Upper lobe of right lung (tissue), 1 donor: ENCODE measurements around the gene TBC1D22A. TPM values are rescaled to one million over a fixed set of nuclear protein-coding genes. Genes with fewer than 3 reads are reported as not detected.
"Not testable (repeated sequence)": the region's sequence is repeated elsewhere in the genome, so short reads cannot be mapped to it uniquely, and the experiment has no call there.

Experiments
- ATAC-seq: fragments of 200-7000 bp; cut with Tn5 transposase; one replicate; pipeline ENCODE4 v1.9.1; 2020; ENCODE audit warnings: mild to moderate bottlenecking, moderate library complexity
- DNase-seq: peaks from one replicate; pipeline ENCODE4 v3.0.0-alpha.2; 2020
- H3K27ac ChIP-seq: fragments of 200-600 bp; one replicate; pipeline ENCODE4 v1.8.0; 2022
- H3K27me3 ChIP-seq: fragments of 200-600 bp; one replicate; pipeline ENCODE4 v1.8.0; 2022; ENCODE audit warnings: mild to moderate bottlenecking
- H3K36me3 ChIP-seq: fragments of 200-600 bp; one replicate; pipeline ENCODE4 v1.8.0; 2022
- H3K4me1 ChIP-seq: fragments of 200-600 bp; one replicate; pipeline ENCODE4 v1.8.0; 2022
- H3K4me3 ChIP-seq: fragments of 200-600 bp; one replicate; pipeline ENCODE4 v1.8.0; 2022; ENCODE audit warnings: mild to moderate bottlenecking
- H3K9me3 ChIP-seq: fragments of 200-600 bp; one replicate; pipeline ENCODE4 v1.8.0; 2022
- intact Hi-C: fragments of 100-400 bp; cut with DNase I; formaldehyde crosslinking; loops from one replicate; pipeline ENCODE4 v1.11.0; 2022
- total RNA-seq: library from RNA; stranded (reverse); fragmentation: NEBNext Ultra II Directional; extraction: Animal tissue kit (Norgen Biotek cat#: 25700); gene quantifications from one replicate; pipeline ENCODE4 v1.2.1, GENCODE V29; 2021
- TF ChIP-seq, protein P1 (sequence below): fragments of 200-600 bp; IDR thresholded peaks from one replicate; pipeline ENCODE4 v1.8.0; 2022; ENCODE audit warnings: antibody characterized with exemption
- donor health status: DM: no; HTN: yes; CAD: no; lungs with severe emphysema.

TBC1D22A gene
- total RNA-seq, 1 donor from 2014 or later = 31.3 TPM

- no peak overlapping the region for H3K27ac ChIP-seq
- no peak overlapping the region for H3K4me3 ChIP-seq
- TF ChIP-seq, protein P1, sequence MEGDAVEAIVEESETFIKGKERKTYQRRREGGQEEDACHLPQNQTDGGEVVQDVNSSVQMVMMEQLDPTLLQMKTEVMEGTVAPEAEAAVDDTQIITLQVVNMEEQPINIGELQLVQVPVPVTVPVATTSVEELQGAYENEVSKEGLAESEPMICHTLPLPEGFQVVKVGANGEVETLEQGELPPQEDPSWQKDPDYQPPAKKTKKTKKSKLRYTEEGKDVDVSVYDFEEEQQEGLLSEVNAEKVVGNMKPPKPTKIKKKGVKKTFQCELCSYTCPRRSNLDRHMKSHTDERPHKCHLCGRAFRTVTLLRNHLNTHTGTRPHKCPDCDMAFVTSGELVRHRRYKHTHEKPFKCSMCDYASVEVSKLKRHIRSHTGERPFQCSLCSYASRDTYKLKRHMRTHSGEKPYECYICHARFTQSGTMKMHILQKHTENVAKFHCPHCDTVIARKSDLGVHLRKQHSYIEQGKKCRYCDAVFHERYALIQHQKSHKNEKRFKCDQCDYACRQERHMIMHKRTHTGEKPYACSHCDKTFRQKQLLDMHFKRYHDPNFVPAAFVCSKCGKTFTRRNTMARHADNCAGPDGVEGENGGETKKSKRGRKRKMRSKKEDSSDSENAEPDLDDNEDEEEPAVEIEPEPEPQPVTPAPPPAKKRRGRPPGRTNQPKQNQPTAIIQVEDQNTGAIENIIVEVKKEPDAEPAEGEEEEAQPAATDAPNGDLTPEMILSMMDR = peak; percentile 9
- no peaks in the 10 kb centered on the region for H3K4me1 ChIP-seq
- H3K9me3 ChIP-seq = no peaks in the 10 kb centered on the region
- DNase-seq (peak; percentile 54), ATAC-seq (no peak)
- no peaks in the 10 kb centered on the region for H3K27me3 ChIP-seq
- intact Hi-C loops = no loop called here
- no peaks in the 10 kb centered on the region for H3K36me3 ChIP-seq
These were observed 406.7 kb downstream of the TBC1D22A start for GRCh38 chr22:47168900-47169800.

GRCh38 chr22:47169801-47170140, 407.3 kb downstream of the TBC1D22A start:
- Histone ChIP-seq H3K9me3 (no peaks in the 10 kb centered on the region), H3K4me1 (no peaks in the 10 kb centered on the region), H3K36me3 (no peaks in the 10 kb centered on the region), H3K27ac (no peak overlapping the region), H3K4me3 (no peak overlapping the region), H3K27me3 (no peaks in the 10 kb centered on the region)
- TF ChIP-seq, protein P1 = no peak
- ATAC-seq (no peak), DNase-seq (peak; percentile 46)
- intact Hi-C loops = no loop called here

DNA sequence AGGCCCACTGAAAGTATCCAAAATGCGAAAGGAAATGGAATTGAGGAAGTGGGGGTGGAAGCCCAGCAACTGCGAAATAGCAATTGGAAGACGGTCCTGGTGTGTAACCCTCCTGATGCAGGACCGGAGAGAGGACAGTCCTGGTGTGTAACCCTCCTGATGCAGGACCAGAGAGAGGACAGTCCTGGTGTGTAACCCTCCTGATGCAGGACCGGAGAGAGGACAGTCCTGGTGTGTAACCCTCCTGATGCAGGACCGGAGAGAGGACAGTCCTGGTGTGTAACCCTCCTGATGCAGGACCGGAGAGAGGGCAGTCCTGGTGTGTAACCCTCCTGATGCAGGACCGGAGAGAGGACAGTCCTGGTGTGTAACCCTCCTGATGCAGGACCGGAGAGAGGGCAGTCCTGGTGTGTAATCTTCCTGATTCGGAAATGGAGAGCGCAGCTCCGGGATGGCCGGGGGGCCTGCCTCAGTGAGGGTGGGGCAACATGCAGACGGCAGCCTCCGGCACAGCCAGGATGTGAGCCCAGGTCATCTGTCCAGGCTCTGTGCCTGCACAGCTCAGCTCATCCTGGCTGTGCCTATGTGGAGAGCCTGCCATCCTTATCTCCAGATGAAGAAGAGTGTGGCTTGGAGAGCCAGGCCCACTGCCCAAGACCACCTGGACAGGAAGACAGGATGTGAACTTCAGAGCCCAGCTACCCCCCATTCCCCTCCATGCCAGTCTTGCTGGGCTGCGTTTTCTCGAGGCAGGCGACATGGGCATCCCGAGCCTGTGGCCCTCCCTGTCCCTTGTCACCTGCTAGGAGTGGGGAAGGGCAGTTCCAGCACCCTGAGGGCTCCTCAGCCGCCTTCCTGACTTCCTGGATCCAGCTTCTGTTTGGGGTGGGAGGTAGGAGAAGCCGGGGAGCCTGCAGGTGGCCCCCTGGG, 408.3 kb downstream of the TBC1D22A start:
- H3K4me3 ChIP-seq, ATAC-seq, H3K27ac ChIP-seq, intact Hi-C loops, H3K4me1 ChIP-seq, H3K36me3 ChIP-seq, H3K9me3 ChIP-seq, H3K27me3 ChIP-seq: not testable (repeated sequence)
- DNase-seq = peak; percentile 54

DNA sequence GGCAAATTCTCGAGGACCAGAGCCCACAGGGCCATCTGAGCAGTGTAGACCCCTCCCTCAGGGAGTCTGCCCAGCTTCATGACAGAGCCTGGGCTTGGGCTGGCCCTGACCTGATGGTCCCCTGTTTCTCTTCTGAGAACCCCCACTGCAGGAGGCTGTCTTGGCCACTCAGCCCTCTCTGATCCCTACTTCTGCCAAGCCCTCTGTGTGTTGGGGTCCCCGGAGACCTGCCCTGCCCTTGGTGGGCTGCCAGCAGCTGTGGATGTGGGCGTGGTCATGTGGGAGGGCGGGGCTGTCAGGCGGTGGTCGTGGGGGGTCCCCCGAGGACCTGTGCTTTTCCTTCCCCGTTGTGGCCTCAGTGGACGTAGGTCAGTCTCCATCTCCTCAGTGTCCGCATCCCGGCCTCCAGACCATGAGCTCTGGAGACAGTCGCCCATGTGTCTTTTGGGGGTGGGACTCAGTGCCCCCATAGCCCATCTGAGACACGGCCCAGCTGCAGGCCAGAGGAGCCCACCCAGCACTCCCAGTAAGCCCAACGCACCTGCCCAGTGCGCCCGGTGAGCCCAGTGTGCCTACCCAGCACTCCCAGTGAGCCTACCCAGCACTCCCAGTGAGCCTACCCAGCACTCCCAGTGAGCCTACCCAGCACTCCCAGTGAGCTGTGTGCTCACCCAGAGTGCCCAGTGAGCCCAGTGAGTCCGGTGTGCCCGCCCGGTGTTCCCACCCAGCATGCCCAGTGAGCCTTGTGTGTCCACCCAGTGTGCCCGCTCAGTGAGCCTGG, 409.2 kb downstream of the TBC1D22A start:
- no peaks in the 10 kb centered on the region for H3K9me3 ChIP-seq
- H3K4me1 ChIP-seq = no peaks in the 10 kb centered on the region
- H3K27ac ChIP-seq = no peak overlapping the region
- ATAC-seq = no peak
- H3K36me3 ChIP-seq = no peaks in the 10 kb centered on the region
- DNase-seq = peak; percentile 45
- intact Hi-C loops = no loop called here
- no peak overlapping the region for H3K4me3 ChIP-seq
- TF ChIP-seq, protein P1 = no peak
- no peaks in the 10 kb centered on the region for H3K27me3 ChIP-seq

GRCh38 chr22:47172771-47173534, 410.5 kb downstream of the TBC1D22A start:
- TF ChIP-seq, protein P1 = no peak
- peak; percentile 60 for DNase-seq
- Histone ChIP-seq H3K4me3 (no peak overlapping the region), H3K36me3 (no peaks in the 10 kb centered on the region), H3K4me1 (no peaks in the 10 kb centered on the region), H3K9me3 (no peaks in the 10 kb centered on the region), H3K27me3 (no peaks in the 10 kb centered on the region), H3K27ac (no peak overlapping the region)
- intact Hi-C loops = no loop called here
- ATAC-seq = no peak
